K562 (cell line): ENCODE data around the gene ZPBP. TPM values are rescaled to one million over a fixed set of nuclear protein-coding genes. Genes with fewer than 3 reads are reported as not detected.

Source experiments
- ATAC-seq: fragments of 200-7000 bp; cut with Tn5 transposase; 3 replicates; pipeline ENCODE4 v1.9.1; 2020; ENCODE audit warnings: moderate library complexity
- BruUV-seq: library from RNA; stranded (reverse); fragments of 400-500 nt; replicated peaks from 2 replicates; lab custom pipeline; 2021; lab: Mats Ljungman, UMichigan
- CTCF ChIA-PET: fragments of 300-600 bp; formaldehyde crosslinking; extraction: SDS; loops from one replicate; lab custom pipeline; 2021; ENCODE audit warnings: low intra/inter-chr PET ratio; lab: Yijun Ruan, JAX
- POLR2A ChIA-PET: fragments of 300-600, 350-650 bp; sonication (Branson Sonifier 250); formaldehyde crosslinking; extraction: SDS; loops from one replicate; lab custom pipeline; 2021; ENCODE audit warnings: antibody characterized with exemption, inconsistent platforms; lab: Yijun Ruan, JAX
- DNase-seq, 4 experiments: peaks; one replicate each; pipeline versions ENCODE4 v3.0.0 to v3.0.0-alpha.2; 2011 to 2018; ENCODE audit warnings: low spot score in 3 of 4, mixed read lengths in 3 of 4; ENCODE audit errors: extremely low read depth in 1 of 4
- FAIRE-seq: peaks from 2 replicates; lab custom pipeline; 2011; peaks lifted over from hg19 to GRCh38; lab: Jason Lieb, UNC
- H2AFZ ChIP-seq: 2 replicates; pipeline ENCODE4 v1.6.0; 2011; ENCODE audit warnings: low read depth, low read length, control low read depth, inconsistent platforms
- H3K27ac ChIP-seq: fragments of 200-600 bp; 3 replicates; pipeline ENCODE4 v1.8.0; 2011; ENCODE audit warnings: low read depth, mild to moderate bottlenecking, control low read depth, inconsistent platforms, low read length, moderate library complexity, mixed read lengths; ENCODE audit errors: extremely low read depth
- H3K27me3 ChIP-seq, 2 experiments: fragments of 300-600 bp in 1 of 2; 2 replicates in 1 of 2; 3 replicates in 1 of 2; pipeline versions ENCODE4 v1.6.0 to v1.8.0; 2011; ENCODE audit warnings: inconsistent platforms in 2 of 2, low read length in 2 of 2, mild to moderate bottlenecking in 1 of 2, mixed read lengths in 1 of 2, moderate library complexity in 1 of 2; ENCODE audit not compliant: control insufficient read depth in 2 of 2, insufficient read depth in 2 of 2
- H3K36me3 ChIP-seq: fragments of 300-600 bp; 3 replicates; pipeline ENCODE4 v1.8.0; 2011; ENCODE audit warnings: mild to moderate bottlenecking, low read length, inconsistent platforms; ENCODE audit not compliant: control insufficient read depth, insufficient read depth
- H3K4me1 ChIP-seq, 2 experiments: fragments of 200-600 bp in 1 of 2; replicated peaks in 1 of 2; 2 replicates in 1 of 2; 3 replicates in 1 of 2; pipeline versions ENCODE4 v1.5.1 to v1.8.0; 2011; ENCODE audit warnings: inconsistent platforms in 2 of 2, low read length in 2 of 2, mild to moderate bottlenecking in 1 of 2, mixed read lengths in 1 of 2, moderate library complexity in 1 of 2; ENCODE audit not compliant: control insufficient read depth in 2 of 2, insufficient read depth in 2 of 2
- H3K4me2 ChIP-seq: 2 replicates; pipeline ENCODE4 v1.6.1; 2011; ENCODE audit warnings: low read length, control low read depth, inconsistent platforms, mixed read lengths; ENCODE audit not compliant: insufficient read depth
- H3K4me3 ChIP-seq: fragments of 200-600 bp; sonication (generic), shearing (Covaris generic); 2 replicates; pipeline ENCODE4 v1.5.1; 2016; ENCODE audit warnings: control low read depth, inconsistent platforms
- H3K79me2 ChIP-seq: fragments of 200-600 bp; 3 replicates; pipeline ENCODE4 v1.8.0; 2011; ENCODE audit warnings: low read length, inconsistent platforms; ENCODE audit not compliant: control insufficient read depth, insufficient read depth
- H3K9ac ChIP-seq, 2 experiments: 2 replicates each; pipeline versions ENCODE4 v1.6.0 to v1.6.1; 2011; ENCODE audit warnings: low read depth in 2 of 2, low read length in 2 of 2, control low read depth in 1 of 2, inconsistent platforms in 1 of 2, mild to moderate bottlenecking in 1 of 2, mixed read lengths in 1 of 2; ENCODE audit not compliant: insufficient read depth in 1 of 2
- H3K9me1 ChIP-seq: one replicate; pipeline ENCODE4 v1.6.0; 2011; ENCODE audit warnings: inconsistent platforms, mild to moderate bottlenecking, low read length, moderate library complexity; ENCODE audit not compliant: control insufficient read depth, insufficient read depth
- H3K9me3 ChIP-seq: replicated peaks from 2 replicates; pipeline ENCODE4 v1.5.1; 2011; ENCODE audit warnings: low read depth, low read length, inconsistent platforms; ENCODE audit not compliant: control insufficient read depth, insufficient read depth
- H4K20me1 ChIP-seq: replicated peaks from 2 replicates; pipeline ENCODE4 v1.6.1; 2011; ENCODE audit warnings: low read length, inconsistent platforms, mixed read lengths; ENCODE audit not compliant: control insufficient read depth, insufficient read depth
- CEBPB ChIP-seq: fragments of 450-650 bp; IDR thresholded peaks from 2 replicates; pipeline ENCODE4 v1.6.1; 2016; ENCODE audit warnings: missing genetic modification characterization, missing compliant biosample characterization
- CEBPG ChIP-seq, 3 experiments: fragments of 200-800 bp in 1 of 3; sonication (Bioruptor generic) in 1 of 3; sonication (generic) in 1 of 3; formaldehyde crosslinking in 1 of 3; IDR thresholded peaks in 2 of 3; conservative IDR thresholded peaks in 1 of 3; 2 replicates each; pipeline versions ENCODE4 v1.6.1 to v1.8.0; 2016 to 2022; ENCODE audit warnings: missing compliant biosample characterization in 2 of 3, missing genetic modification characterization in 2 of 3, mild to moderate bottlenecking in 1 of 3, missing genetic modification reagents in 1 of 3
- MTA3 ChIP-seq: fragments of 450-650 bp; formaldehyde crosslinking; IDR thresholded peaks from 2 replicates; pipeline ENCODE4 v1.6.1; 2017; ENCODE audit warnings: mild to moderate bottlenecking, borderline replicate concordance
- SAP30 ChIP-seq: fragments of 200-600 bp; sonication (generic); IDR thresholded peaks from 2 replicates; pipeline ENCODE4 v1.6.1; 2012; ENCODE audit warnings: borderline replicate concordance, low read depth, mild to moderate bottlenecking, moderate library complexity, low read length, control low read depth, inconsistent platforms; ENCODE audit not compliant: insufficient read depth, poor library complexity, severe bottlenecking
- SNRNP70 ChIP-seq: fragments of 200-400 bp; formaldehyde crosslinking; optimal IDR thresholded peaks from 2 replicates; pipeline ENCODE3; 2017; ENCODE audit warnings: low read depth, low read length
- TCF3 ChIP-seq: sonication (generic); formaldehyde crosslinking; IDR thresholded peaks from 2 replicates; pipeline ENCODE4 v1.4.0; 2020; ENCODE audit warnings: mild to moderate bottlenecking, missing genetic modification reagents
- U2AF1 ChIP-seq: fragments of 200-400 bp; formaldehyde crosslinking; optimal IDR thresholded peaks from 2 replicates; pipeline ENCODE3; 2017; ENCODE audit warnings: mild to moderate bottlenecking, low read depth, low read length, moderate library complexity
- ZNF444 ChIP-seq: fragments of 250-450 bp; sonication (Bioruptor Pico); IDR thresholded peaks from 2 replicates; pipeline ENCODE4 v1.4.0; 2020; ENCODE audit warnings: mild to moderate bottlenecking, moderate library complexity
- ZNF75A ChIP-seq: fragments of 450-650 bp; formaldehyde crosslinking; IDR thresholded peaks from 2 replicates; pipeline ENCODE4 v1.4.0; 2020; ENCODE audit warnings: mild to moderate bottlenecking
- WGBS: fragments of 100-300 bp; shearing (Covaris generic); methylation state at CpG from one replicate; pipeline ENCODE4 v1.1.6; 2016; ENCODE audit warnings: low coverage, mixed read lengths; ENCODE audit not compliant: insufficient coverage; ENCODE audit errors: missing lambda C conversion rate; 5-methylcytosine and 5-hydroxymethylcytosine counted together
- in situ Hi-C: fragments of 300-500 bp; cut with MboI; formaldehyde crosslinking; loops from 4 replicates; pipeline ENCODE4 v1.15.0; 2018; ENCODE audit warnings: inconsistent platforms, mixed read lengths
- intact Hi-C: fragments of 100-400 bp; cut with micrococcal nuclease; formaldehyde crosslinking; loops from 2 replicates; pipeline ENCODE4 v1.14.2; 2022
- polyA plus RNA-seq, 8 experiments: library from polyadenylated mRNA; depleted of rRNA in 4 of 8; stranded (reverse) in 5 of 8; unstranded in 3 of 8; fragments of >200 nt; fragmentation: Nextera tagmentation in 2 of 8; fragmentation: Illumina TruSeq in 1 of 8; extraction: Ambion mirVana in 2 of 8; extraction: Trizol in 1 of 8; gene quantifications; 2 replicates each; pipeline versions ENCODE4 v1.2.1 to v1.2.3, GENCODE V29; 2011 to 2014; ENCODE audit warnings: inconsistent platforms in 1 of 8, missing spikeins in 1 of 8
- total RNA-seq, 7 experiments: library from RNA; depleted of rRNA in 6 of 7; stranded (reverse); fragments of >200 nt in 6 of 7; fragmentation: Illumina TruSeq in 2 of 7; extraction: Trizol in 2 of 7; gene quantifications; 2 replicates each; pipeline versions ENCODE4 v1.2.1 to v1.2.3, GENCODE V29; 2011 to 2021; ENCODE audit warnings: low replicate concordance in 1 of 7
- TF ChIP-seq, protein P1 (sequence below): fragments of 250-450 bp; sonication (Bioruptor Pico); IDR thresholded peaks from 2 replicates; pipeline ENCODE4 v1.8.0; 2022; ENCODE audit warnings: moderate library complexity, mild to moderate bottlenecking, inconsistent platforms

The ZPBP gene
- total and polyA plus RNA-seq, 9 of the 15 experiments (the other 6 are each of a cell fraction or from before 2014, with no cell fraction given) = not detected

DNA sequence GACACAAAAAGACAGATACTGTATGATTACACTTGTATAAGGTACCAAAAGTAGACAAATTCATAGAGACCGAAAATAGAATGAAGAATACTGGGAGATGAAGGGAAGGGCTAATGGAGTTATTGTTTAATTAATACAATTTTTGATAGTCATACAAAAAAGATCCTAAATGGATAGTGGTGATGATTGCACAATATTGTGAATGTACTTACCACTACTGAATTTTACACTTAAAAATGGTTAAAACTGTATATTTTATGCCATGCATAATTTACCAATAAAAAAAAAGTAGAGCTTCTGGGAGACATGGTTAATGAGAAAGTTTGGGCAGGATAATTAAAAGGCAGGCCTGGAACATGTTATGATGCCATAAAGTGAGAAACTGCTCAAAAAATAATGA, 119.0 kb downstream of the ZPBP start:
- Histone ChIP-seq H3K9ac (no peak overlapping the region), H4K20me1 (no peaks in the 10 kb centered on the region), H2AFZ (no peak overlapping the region), H3K9me1 (no peaks in the 10 kb centered on the region), H3K36me3 (no peaks in the 10 kb centered on the region), H3K9me3 (no peaks in the 10 kb centered on the region), H3K4me3 (no peak overlapping the region), H3K27ac (no peak overlapping the region), H3K27me3 (no peaks in the 10 kb centered on the region), H3K4me2 (no peak overlapping the region), H3K4me1 (no peaks in the 10 kb centered on the region), H3K79me2 (no peaks in the 10 kb centered on the region)
- no peak for DNase-seq
- POLR2A ChIA-PET = no interaction called here
- BruUV-seq = no TSS peak
- in situ Hi-C loops = no loop called here
- intact Hi-C loops = no loop called here
- CTCF ChIA-PET = no interaction called here
- no peak for FAIRE-seq
- 0% methylated on average over 1 of the region's 1 CpG for WGBS
- ATAC-seq = no peak
- TF ChIP-seq ZNF75A (CRISPR knock-in tag) = no peak
- TF ChIP-seq U2AF1 = no peak
- no peak for TF ChIP-seq SNRNP70
- TF ChIP-seq CEBPG (CRISPR knock-in tag; IDR thresholded peaks at IDR 0.05) = no peak
- peak in 1 of 2 experiments; percentile 76; a peak in 2 of 4 replicates for TF ChIP-seq CEBPG (tag; conservative IDR thresholded peaks at IDR 0.05 in 1 of 2, IDR thresholded peaks at IDR 0.05 in 1 of 2)
- TF ChIP-seq TCF3 = no peak
- TF ChIP-seq CEBPB (tag) = peak; percentile 33; the same call in 1 of the 2 replicates

DNA sequence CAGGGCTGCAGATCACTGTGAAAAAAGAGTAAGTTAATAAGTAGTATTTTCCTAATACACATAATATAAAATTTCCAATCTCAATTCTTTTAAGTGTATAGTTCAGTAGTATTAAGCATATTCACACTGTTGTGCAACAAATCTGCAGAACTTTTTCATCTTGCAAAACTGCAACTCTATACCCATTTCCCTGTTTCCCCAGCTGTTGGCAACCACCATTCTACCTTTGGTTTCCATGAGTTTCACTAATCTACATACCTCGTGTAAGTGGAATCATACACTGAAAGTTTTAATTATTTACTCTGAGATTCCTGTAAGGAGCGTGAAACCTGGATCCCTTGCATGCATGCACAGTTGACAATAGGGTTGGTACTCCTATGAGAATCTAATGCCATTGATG, 155.4 kb downstream of the ZPBP start:
- DNase-seq (no peak), FAIRE-seq (no peak), ATAC-seq (no peak)
- WGBS = 3% methylated on average over 2 of the region's 2 CpGs
- H3K79me2 ChIP-seq = no peaks in the 10 kb centered on the region
- no peak overlapping the region for H3K27ac ChIP-seq
- no peaks in the 10 kb centered on the region for H4K20me1 ChIP-seq
- ChIA-PET CTCF (no interaction called here), POLR2A (no interaction called here)
- no peaks in the 10 kb centered on the region for H3K27me3 ChIP-seq
- H2AFZ ChIP-seq = no peak overlapping the region
- no peaks in the 10 kb centered on the region for H3K9me3 ChIP-seq
- in situ Hi-C loops (no loop called here), intact Hi-C loops (no loop called here)
- H3K4me1 ChIP-seq = no peaks in the 10 kb centered on the region
- no peaks in the 10 kb centered on the region for H3K9me1 ChIP-seq
- no peak overlapping the region for H3K4me2 ChIP-seq
- no peak overlapping the region for H3K9ac ChIP-seq
- H3K36me3 ChIP-seq = no peaks in the 10 kb centered on the region
- TF ChIP-seq MTA3 (no peak), ZNF444 (CRISPR knock-in tag) (no peak), SAP30 (no peak)
- TF ChIP-seq, protein P1, sequence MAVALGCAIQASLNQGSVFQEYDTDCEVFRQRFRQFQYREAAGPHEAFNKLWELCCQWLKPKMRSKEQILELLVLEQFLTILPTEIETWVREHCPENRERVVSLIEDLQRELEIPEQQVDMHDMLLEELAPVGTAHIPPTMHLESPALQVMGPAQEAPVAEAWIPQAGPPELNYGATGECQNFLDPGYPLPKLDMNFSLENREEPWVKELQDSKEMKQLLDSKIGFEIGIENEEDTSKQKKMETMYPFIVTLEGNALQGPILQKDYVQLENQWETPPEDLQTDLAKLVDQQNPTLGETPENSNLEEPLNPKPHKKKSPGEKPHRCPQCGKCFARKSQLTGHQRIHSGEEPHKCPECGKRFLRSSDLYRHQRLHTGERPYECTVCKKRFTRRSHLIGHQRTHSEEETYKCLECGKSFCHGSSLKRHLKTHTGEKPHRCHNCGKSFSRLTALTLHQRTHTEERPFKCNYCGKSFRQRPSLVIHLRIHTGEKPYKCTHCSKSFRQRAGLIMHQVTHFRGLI (CRISPR knock-in tag) = no peak
- no TSS peak for BruUV-seq
- H3K4me3 ChIP-seq = no peak overlapping the region
